ENCODE data around the gene CRIM1.

DNA sequence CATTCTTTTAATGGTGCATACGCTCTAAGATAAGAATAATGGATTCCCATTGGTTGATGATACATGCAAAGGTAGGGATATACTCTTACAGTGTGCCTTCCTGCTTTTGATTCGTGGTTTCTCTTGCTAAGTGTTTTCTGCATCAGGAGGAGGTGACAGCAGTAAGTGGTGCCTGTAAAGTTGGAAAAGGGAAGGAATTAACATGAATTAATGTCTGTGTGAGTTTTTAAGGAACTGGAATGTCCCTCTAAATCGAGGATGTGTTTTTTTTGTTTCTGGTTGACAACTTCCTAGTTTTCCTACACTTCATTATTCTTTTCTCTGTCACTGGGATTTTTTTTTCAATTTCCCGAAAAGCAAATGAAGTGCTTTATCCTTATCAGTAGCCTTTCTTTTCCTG is 54.4 kb downstream of the CRIM1 start:
- TF ChIP-seq, protein P1, sequence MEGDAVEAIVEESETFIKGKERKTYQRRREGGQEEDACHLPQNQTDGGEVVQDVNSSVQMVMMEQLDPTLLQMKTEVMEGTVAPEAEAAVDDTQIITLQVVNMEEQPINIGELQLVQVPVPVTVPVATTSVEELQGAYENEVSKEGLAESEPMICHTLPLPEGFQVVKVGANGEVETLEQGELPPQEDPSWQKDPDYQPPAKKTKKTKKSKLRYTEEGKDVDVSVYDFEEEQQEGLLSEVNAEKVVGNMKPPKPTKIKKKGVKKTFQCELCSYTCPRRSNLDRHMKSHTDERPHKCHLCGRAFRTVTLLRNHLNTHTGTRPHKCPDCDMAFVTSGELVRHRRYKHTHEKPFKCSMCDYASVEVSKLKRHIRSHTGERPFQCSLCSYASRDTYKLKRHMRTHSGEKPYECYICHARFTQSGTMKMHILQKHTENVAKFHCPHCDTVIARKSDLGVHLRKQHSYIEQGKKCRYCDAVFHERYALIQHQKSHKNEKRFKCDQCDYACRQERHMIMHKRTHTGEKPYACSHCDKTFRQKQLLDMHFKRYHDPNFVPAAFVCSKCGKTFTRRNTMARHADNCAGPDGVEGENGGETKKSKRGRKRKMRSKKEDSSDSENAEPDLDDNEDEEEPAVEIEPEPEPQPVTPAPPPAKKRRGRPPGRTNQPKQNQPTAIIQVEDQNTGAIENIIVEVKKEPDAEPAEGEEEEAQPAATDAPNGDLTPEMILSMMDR (IDR thresholded peaks at IDR 0.05) = no peak
- TF ChIP-seq POLR2A (IDR thresholded peaks at IDR 0.05) = no peak

Data from vagina (tissue), 2 donors.